Activated CD8-positive, alpha-beta memory T cell treated with anti-CD3 and anti-CD28 coated beads for 1 hour (primary cell): ENCODE data around the gene LRMDA.

Source experiments
- DNase-seq, 2 donors: peaks; one replicate each; pipeline ENCODE4 v3.0.0-alpha.2; 2020; ENCODE audit warnings: low read depth in 1 of 2; ENCODE audit errors: extremely low read depth in 1 of 2

LRMDA gene

GRCh38 chr10:75851580-75852345 lies 420.3 kb downstream of the LRMDA start:
- DNase-seq: no peak

DNA sequence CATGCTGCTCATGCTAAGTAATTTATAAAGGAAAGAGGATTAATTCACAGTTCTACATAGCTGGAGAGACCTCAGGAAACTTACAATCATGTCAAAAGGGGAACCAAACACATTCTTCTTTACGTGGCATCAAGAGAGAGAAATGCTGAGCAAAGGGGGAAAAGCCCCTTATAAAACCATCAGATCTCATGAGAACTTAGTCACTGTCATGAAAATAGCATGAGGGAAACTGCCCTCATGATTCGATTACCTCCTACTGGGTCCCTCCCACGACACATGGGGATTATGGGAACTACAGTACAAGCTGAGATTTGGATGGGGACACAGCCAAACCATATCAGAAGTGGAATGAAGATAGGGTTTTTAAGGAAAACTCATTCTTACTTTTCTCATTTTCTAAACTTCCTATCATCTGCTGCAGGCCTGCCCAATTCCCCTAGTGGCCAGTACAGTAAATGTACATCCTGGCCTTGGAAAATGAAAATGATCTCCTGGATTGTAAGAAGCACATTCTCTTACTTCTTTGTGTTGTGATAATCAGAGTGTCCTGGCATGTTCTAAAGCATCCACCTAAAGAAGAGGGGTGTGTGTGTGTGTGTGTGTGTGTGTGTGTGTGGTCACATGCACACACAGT lies 421.5 kb downstream of the LRMDA start:
- no peak for DNase-seq

GRCh38 chr10:75857269-75857846 lies 425.9 kb downstream of the LRMDA start:
- no peak for DNase-seq

GRCh38 chr10:75857896-75858295 lies 426.5 kb downstream of the LRMDA start:
- DNase-seq: no peak

DNA sequence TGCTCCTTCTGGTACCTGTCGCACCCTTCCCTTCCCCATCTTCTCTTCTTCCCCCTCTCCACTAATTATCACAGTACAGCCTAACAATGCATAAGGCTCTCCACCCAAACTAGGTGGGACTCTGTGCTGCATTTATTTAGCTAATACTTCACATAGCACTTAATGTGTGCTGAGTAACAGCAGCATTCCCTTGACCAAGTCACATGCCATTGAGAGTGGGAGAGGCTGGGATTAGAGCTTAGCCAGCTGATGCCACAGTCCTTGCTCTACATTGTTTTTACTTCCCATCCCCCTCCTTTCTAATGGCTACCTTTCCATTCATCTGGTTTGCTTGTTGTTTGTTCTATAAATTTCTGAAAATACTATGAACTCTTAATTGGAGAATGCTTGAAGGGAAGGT lies 426.9 kb downstream of the LRMDA start:
- DNase-seq: no peak

GRCh38 chr10:75859141-75859540 lies 427.7 kb downstream of the LRMDA start:
- no peak for DNase-seq

DNA sequence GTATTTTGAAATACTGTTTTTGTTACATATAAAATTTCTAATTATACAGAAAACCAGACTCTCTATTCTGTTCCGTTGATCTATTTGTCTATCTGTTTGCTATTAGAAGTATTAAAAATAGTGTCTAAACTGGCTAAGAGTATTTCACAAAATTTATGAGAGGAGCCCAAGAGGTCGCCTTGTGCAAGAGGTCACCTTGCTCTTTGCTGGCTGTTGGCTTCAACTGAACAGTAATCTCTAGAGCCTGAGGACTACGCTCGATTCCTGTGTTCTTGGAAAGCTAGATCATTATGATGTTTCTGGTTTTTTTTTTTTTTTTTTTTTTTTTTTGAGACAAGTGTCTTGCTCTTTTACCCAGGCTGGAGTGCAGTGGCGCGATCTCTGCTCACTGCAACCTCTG lies 428.6 kb downstream of the LRMDA start:
- no peak for DNase-seq

- DNase-seq: no peak
Measured at GRCh38 chr10:75861582-75861981, 430.2 kb downstream of the LRMDA start.

- DNase-seq: no peak
Measured at GRCh38 chr10:75862935-75863334, 431.5 kb downstream of the LRMDA start.

DNA sequence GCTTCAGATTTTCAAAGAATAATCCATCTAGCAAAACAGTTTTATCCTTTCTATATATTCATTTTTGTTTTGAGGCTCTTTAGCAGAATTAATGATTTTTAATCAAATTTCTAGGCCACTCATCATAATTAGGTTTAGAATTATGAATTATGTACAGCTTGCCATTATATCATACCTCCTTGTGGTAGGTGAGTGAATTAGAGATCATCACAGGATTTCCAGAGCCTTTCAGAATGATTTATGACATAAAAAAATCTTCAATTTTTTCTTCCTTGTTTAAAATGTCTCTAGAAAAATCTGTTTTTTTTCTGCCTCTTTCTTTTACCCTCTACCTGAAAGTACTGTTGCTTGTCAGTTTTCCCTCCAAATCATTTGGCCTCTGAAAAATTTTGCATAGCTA lies 433.3 kb downstream of the LRMDA start:
- no peak for DNase-seq

DNA sequence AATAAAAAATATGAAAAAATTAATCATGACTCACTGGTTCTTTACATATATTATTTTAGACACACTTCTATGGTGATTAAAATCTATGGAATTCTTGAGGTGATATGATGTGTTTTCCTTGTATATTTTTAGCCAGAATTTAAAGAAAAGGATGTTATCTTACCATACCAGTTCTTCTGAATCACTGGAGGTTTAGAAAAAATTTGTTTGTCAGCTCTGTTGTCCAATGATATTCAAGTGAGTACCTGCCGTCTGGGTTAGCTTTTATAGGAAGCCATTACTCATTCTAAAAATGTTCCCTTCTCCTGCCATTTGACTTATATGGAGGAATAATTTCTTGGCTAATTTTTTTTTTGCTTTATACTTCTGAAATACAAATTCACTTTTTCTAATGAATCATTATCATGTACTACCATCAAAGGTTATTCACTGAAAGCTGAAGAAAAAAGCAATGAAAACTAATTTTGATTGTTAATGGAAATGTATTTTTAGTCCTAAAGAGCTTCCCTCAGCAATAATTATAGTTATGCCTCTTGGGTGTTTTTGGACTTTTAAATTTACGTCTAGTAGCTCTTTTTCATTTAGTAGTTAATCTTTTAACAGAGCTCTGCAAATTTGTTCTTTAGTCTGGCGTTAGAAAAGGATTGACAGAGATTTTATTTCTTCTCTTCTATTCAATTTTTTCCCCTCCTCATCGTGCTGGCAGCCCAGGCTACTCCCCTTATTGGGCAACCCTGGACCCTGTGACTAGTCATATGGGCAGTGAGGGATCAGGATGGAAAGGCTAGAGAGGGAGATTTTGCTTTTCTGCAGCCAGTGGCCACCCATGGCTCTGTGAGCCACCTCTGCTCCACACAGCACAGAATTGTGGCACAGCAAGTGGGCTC lies 434.2 kb downstream of the LRMDA start:
- no peak for DNase-seq

DNA sequence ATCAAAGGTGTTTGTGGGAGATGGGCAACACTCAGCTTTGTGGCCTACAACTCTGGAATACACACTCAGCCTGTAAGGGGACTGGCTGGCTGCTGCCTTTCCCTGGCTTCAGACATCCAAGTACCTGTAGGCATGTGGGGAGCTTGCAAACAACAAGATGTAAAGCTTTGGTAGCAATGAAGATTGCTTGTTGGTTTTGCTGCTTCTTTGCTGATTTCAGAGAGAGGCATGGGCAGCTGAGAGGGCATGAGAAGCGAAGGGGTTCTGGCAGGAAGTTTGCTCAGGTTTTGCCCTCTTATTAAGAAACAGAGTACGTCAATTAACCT lies 434.8 kb downstream of the LRMDA start:
- DNase-seq: no peak

GRCh38 chr10:75866731-75867130 lies 435.3 kb downstream of the LRMDA start:
- no peak for DNase-seq

- DNase-seq: no peak
Measured at GRCh38 chr10:75868574-75868973, 437.1 kb downstream of the LRMDA start.

DNA sequence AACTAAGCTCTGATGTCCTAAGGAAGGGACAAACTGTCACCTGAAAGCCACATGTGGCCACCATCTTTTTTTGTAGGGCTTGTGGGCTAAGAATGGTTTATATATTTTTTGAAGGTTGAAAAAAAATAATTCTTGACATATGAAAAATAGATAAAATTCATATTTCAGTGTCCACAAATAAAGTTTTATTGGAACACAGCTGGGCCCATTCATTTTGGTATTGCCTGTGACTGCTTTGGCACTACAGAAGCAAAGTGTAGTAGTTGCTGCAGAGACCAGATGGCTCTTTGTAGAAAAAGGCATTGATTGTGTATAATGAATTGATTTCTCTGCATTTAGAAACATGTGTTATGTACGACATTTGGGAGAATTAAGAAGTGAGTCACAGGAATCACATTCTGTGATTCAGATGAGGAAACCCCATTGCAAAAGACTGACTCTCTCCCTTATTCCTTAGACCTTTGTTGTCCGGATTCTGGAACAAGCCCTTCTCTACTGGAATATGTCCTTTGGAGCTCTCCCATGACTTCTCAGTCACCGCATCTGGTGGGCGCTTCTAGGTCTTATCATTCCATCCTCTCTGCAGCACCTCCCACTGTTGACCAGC lies 438.7 kb downstream of the LRMDA start:
- DNase-seq: no peak

DNA sequence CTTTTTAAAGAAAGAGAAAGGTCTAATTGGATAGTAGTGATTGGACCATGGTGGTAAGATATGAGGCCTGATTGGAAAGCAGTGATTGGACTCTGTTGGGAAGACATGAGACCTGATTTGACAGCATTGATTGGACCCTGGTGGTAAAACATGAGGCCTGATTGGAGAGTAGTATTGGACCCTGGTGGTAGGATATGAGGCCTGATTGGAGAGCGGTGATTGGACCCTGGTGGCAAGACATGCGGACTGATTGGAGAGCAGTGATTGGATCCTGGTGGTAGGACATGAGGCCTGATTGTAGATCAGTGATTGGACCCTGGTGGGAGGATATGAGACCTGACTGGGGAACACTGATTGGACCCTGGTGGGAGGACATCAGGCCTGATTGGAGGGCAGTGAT lies 444.3 kb downstream of the LRMDA start:
- DNase-seq: no peak

DNA sequence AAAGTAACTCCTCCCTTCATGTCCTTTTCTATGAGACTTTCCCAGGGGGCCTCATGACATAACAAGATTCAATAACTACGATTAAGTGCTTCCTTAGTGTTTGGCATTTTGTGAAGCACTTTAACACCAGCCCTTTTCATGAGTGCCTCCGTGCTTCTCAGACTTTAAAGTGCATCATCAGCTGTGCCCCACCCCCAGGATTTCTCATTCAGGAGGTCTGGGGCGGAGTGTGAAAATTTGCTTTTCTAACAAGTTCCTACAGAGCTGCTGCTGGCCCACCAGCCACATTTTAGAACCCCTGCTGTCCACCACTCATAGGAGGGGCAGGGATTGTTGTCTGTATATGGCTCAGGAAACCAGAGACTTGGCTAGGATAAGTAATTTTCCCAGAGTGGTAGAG lies 445.3 kb downstream of the LRMDA start:
- no peak for DNase-seq

DNA sequence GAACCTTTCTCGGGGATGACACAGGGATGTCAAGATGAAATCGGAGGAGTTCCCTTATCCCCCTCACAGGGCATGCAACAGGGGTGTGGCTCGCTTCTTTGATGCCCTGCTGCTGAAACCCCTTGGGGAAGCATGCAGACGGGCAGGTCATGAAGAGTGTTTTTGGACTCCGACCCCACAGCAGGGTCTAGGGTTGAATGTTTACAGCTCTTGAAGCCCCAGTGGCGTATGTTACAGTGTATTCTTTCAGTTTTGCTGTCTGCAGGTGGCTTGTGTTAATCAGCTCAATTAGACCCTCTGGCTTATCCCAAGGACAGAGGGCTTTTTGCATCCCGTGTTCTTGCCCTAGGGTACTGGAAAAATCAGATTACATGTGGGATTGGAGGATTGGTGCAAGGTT lies 446.5 kb downstream of the LRMDA start:
- no peak for DNase-seq

DNA sequence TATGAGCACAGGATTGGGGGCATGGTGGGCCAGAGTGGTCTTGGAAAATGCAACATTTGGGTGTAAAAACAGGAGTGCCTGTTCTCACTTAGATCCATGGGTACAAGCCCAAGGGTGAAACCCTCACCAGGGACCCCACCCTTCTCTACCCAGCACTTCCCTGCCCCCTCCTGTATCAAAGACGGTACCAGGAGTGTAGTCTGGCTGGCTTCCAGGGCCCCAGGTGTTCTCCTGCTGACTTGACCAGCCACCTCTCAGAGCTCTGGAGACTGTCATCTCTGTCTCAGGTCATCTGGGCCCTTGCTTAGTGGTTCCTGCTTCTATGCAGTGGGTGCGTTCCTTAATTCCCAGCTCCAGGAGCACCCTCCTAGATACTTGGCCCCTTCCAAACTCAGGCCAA lies 447.2 kb downstream of the LRMDA start:
- no peak for DNase-seq

DNA sequence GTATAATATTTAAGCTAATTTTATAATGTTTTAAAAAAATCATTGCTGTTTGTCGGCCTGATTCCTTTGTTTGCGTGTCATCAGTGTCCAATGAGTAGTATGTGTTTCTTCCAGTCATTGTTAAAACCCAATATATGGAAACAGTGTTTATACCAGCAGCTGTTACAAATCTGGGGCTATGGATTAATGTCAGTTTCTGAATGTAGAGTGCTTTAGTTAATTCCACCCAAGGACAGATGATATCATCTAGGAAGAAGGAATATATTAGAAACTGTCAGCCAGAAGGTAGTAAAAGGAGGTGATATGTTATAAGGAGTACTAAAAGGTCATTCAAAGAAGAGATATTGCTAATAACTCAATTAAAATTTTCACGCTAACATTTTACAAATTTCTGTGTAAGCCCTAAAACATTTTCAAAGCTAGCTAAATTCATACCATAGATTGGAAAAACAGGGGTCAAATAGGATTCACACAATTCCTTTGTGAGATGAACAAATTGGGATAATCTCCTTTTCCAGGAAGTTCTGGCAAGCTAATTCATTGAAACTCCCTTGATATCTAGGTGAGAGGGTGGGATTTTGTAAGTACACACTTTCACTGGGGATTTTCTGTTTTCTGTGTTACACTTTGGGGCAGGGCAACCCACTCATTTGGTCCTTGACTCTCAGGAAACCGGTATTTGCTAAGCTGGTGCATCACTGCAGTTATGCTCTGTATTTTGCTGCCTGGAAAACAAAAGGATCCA lies 448.8 kb downstream of the LRMDA start:
- DNase-seq: no peak
